Amygdala (tissue), 56 donors: ENCODE data around the gene FOXF1.

Experiments
- DNase-seq, 56 donors: peaks; one replicate each; lab custom pipeline; 2025; lab: John Stamatoyannopoulos, UW

The FOXF1 gene

DNA sequence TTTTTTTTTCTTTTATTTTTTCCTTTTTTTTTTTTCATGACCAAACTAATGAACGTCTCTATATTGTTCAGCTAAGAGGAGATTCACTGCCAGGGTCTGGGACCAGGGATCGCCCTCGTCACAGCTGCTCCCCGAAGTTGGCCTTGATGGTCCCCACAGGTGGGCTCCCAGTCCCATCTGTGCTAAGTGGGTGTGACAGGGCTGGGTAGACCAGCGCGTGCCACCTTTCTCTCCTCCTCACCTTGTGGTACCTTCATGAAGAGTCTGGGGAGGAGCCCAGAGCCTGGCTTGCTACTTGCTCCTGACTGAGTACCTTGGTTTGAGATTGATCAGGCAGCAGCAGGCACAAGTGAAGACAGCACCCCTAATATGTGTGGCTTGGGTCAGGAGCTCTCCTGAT, 6.5 kb upstream of the FOXF1 start:
- DNase-seq, result no peak

DNA sequence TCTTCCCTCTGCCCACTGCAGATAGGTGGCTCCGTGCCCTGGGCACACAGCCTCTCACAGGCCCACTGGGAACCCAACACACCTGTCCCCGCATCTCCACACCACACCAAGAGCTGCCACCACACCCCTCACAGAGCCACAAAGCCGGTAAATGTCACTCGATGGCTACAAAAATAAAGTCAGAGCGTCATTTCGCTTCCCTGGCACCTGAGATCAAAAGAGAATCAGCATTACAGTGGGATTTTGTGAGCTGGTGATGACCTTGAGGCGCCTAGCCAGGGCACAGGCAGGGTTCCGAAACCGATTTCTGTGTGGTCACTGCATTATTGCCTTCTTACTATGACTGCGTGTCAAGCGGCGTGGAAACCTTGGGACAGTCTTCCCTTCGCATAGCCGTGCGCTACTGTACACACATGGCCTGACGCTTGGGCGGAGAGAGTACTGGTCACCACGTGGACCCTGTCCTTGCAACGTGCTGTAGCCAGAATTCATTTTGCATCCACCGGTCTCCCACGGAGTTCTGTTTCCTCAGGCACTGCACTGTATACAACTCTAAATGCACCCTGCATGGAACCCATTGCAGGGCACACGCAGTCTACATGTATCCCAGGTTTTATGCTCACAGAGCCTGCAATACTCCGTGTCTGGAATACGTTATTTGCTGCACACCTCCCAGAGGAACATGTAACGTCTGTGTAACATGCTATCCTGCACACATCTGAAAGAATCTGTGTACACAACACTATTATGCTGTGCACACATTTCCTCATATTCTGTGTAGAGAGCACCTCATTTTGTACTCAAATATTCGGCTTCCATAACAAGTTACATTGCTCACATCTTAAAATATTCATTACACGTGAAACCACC, 5.8 kb upstream of the FOXF1 start:
- DNase-seq, result no peak

- DNase-seq, result no peak
Observed at GRCh38 chr16:86505185-86505898, 5.0 kb upstream of the FOXF1 start.

- no peak for DNase-seq
Observed at GRCh38 chr16:86505899-86506864, 4.1 kb upstream of the FOXF1 start.

DNA sequence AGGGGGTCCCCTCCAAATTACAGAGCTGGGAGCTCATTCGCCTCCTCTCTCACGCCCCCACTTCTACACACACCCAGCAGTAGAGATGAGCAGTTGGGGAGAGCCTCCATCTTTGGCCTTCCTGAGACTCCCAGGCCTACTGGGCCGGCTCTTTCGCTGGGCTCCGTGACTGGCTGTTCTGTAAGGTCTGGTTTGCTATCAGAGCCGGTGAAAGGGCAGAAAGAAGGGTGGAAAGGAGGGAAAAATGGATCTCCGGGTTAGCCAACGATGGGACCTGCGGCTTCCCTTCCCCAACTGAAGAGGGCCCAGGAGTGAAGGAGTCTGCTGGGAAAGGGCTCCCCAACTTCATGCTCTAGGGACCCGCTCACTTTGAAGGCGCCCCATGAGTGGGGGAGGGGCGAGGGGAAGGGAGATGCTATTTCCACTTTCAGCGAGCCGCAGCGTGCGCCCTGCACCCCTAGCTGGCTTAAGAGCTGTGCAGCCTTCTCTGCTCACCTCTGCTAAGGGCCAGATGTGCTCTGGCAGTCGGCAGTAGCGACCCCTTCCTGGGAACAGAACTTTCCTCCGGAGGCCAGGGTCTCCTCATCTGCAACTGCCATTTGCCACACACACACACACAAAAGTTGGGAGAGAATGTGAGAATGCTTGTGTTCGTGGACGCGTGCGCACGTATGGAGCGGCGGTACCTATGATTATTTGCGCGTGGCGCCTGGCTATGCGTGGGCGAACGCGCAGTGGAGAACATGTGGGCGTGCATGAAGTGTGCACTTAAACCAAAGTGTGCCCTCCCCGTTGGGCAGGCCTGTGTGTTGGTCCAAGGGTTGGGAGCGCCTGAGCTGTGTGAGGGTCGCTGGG, 2.9 kb upstream of the FOXF1 start:
- DNase-seq, result no peak

DNA sequence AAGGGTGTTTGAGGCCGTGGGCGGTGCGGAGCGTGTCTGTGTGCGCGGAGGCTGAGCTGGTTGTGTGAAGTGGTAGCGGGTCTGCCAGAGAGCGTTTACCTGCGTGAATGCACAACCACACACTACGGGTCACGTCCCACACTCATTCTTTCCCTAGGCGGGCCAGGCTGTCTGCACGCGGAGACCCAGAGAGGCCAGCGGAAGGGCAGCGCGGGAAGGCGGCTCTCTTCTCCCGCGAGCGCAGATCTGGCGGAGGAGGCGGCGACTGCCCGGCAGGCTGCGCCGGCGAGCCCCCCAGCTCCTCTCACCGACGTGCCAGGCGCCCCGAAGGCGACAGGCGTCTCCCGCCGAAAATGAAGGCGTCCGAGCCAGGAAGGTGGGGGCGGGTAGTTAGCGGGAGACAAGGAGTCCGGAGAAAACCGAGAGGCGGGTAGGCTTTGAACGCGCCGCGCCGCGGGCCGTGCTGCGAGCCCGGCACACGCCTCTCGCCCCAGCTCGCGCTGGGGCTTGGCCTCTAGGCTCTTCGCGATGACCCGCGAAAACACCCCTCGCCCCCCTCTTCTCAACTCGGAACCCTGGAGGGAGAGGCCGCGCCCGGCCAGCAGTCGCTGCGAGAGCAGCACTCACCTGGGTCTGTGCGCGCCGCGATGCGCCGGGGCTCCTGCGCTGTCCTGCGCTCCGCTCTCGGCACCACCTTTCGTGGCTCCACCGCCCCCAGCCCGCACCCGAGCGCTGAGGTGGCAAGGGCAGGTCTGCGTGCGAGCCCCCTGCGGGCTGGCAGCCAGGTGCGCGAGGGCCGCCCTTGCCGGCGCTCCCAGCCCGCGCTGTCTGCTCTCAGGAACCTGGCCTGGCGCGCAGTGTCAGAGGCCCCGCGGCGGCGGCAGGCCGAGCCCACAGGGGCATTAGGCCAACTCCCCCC, 2.0 kb upstream of the FOXF1 start:
- DNase-seq, result no peak

DNA sequence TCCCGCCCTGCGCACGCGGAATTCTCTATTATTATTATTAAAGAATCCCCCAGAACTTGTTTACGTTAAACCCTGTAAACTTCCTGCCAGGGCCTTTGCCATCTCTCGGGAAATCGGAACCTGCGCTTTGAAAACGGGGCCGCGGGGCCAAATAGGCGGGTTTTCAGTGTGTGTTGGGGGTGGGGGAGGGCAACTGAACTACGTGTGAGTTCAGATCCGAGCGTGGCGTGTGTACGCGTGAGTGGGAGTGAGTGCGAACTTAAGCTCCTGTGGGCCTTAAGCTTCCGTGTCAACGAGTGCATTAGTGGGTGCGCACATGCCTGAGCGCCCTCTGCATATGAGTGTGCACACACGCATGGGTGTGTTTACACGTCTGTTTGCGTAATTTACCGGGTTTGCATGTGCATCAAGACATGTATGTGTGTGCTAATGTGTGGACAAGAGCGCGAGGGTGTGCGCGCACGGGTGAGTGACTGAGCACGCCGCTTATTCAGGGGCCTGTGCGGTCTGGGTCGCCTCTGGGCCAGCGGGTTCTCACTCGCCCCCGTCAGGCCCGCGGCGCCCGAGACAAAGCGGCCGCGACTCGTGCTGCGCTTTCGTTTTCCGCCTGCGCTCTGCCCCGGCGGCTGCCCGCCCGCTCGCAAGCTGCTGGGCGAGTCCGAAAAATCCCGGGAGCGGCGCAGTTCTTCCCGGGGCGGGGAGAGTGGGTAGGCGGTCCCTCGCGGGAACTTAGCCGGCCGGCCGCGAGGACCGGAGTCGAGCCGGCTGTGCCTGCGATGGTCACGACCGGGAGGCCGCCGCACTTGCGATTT, 1.2 kb upstream of the FOXF1 start:
- no peak for DNase-seq

DNA sequence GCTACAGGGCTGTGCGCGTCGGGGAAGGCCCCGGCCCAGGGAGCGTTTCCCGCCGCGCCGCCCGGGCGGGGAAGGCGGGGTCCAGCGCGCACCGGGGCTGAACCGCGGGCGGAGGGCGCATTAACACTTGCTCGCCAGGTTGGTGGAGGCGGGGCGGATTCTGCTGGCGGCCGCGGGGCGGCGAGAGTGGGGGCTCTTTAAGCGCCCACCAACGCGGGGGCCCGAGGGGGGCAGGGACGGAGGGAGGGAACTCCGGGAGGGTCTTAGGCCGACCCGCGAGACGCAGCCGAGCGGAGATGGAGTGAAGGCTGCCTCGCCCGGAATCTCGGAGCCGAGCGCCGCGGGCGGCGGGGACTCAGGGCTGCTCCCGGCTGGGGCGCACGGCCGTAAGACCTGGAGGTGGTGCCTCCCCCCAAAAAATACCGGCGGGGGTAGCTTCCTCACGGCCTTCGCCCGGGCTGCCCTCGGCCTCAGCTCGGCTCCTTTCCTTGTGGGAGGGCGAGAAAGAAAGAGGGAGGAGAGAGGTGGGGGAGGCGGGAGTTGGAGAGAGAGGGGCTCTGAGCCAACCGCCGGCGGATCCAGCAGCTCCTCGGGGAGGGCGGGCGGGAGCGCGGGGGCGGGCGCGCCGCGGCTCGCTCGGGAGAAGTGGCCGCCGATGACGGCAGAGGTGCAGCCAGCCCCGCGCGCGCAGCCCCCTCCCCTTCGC, 415 bp upstream of the FOXF1 start:
- DNase-seq, result no peak

DNA sequence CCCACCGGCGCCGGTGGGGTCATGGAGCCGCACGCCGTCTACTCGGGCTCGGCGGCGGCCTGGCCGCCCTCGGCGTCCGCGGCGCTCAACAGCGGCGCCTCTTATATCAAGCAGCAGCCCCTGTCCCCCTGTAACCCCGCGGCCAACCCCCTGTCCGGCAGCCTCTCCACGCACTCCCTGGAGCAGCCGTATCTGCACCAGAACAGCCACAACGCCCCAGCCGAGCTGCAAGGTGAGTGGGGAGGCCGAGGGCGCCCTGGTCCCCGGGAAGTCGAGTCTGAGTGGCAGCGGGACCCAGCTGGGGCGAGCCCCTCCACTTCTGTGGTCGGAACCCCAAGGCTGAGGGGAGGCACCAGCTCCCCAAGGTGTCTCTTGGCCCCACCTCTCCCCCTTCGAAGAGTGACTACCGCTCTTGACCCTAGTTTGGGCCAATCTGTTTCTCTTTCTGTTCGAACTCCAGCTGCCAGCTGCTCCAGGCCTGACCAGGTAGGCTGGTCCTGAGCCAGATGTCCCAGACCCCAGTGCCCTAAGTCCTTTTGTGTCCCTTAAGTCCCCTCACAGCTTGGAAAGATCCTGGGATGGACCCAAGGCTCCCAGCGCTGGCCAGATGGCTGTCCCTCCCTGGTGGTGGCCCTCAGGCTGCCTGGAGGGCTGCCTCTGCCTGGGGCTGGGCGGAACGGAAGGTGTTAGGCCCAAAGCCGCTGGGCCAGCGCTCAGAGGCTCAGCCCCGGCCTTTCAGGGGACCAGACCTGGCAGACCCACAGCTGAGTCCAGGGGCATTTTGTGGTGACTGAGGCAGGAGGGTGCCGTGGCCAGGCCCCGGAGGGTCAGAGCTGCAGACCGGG, 1.2 kb downstream of the FOXF1 start:
- no peak for DNase-seq

GRCh38 chr16:86512301-86512859, 2.1 kb downstream of the FOXF1 start:
- no peak for DNase-seq

DNA sequence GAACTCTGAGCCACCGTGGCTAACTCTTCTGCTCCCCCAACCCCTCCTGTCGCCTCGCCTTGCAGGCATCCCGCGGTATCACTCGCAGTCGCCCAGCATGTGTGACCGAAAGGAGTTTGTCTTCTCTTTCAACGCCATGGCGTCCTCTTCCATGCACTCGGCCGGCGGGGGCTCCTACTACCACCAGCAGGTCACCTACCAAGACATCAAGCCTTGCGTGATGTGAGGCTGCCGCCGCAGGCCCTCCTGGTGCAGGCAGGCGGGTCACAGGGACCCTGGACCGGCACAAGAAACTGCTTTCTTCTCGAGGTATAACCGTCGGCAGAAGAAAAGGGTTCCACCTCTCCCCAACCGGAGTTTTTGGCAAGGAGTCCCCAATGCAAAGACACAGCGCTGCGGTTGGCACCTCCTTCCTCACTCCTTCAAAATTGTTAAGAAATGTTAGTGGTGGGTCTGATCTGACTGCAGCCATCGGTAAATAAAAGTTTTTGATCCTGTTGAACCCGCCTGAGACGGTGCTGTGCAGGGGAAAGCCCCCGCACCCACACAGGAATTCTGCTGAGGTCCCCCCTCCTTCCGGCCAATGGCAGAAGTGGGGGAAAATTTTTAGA, 2.6 kb downstream of the FOXF1 start:
- no peak for DNase-seq

DNA sequence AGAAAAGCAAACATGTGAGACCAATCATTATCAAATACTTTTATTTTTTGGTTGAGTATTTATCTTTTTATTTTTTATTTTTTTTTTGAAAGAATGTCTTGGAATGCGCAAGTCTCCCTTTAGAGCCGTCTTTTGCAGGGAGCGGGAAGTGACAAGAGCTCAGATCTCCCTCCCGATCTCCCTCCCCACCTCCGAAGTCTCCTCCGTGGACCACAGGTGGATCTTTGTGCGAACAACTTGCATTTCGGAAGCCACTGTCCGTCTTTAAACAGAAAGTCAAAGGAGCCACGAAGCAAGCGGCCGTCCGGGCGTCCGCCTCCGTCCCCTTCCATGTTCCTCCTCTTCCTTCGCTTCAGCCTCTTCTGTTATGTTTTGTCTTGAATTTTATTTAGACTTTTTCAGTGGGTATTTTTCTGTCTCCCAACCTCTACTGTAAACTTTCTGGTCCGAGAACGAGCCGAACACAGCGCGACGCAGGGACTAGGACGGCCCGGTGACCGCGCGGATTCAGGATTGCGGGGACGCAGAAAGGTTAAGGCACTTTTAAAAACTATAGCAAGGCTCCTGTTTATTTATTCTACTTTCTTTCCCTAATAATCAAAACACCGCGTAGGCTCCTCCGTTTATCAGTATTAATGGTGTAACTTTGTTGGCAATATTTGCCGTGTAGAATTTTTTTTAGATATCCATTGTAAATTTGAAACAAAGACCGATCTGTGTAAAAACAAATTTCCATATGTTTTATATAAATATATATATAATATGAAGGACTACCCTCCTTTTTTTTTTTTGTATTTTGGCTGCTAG, 3.3 kb downstream of the FOXF1 start:
- no peak for DNase-seq

DNA sequence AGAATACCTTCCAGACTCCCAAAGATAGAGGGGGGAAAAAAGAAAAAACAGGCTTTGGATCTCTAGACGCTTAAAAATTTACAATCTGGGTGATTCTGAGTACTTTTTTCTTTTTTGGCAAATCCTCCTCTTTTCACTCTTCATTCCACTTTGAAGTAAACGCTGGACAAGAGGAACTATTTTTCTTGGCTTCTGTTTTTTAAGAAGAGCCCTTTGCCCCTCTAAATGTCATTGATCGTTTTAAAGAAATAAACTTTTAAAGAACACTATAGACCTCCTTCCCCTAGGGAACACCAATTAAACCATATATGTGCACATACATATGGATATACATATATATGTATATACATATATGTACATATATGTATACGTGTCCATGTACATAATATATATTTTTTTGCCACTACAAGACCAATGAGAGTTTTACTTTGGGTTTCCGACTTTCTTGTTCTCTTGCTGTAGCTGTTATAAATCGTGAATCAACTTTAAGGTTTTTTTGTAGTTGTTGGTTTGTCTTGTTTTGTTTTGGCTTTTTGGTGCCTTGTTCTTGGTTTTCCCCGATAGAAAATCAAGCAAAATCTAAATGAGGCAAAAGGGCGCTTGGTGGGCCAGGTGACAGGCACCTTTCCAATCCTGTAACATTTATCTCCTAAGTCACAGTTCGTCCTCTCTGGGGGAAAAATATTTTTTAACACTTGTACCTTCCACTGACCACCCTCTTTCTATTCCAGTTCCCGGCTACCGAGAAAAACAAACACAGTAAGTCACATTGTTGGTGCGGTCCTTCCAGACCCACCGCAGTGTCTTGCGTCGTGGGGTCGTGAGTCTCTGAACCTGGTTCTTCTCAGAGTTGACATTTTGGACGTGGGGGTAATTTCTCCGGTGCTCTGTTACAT, 4.4 kb downstream of the FOXF1 start:
- DNase-seq, result no peak

GRCh38 chr16:86515413-86515776, 5.1 kb downstream of the FOXF1 start:
- DNase-seq, result no peak
